Suprapubic skin (tissue), 3 donors: ENCODE measurements around the gene LTA.

Experiments used
- CTCF ChIP-seq, 2 donors: fragments of 200-600 bp in 1 of 2; fragments of 450-650 bp in 1 of 2; sonication (generic) in 1 of 2; IDR thresholded peaks; one replicate each; pipeline ENCODE4 v1.5.1; 2016 to 2019; ENCODE audit warnings: antibody characterized with exemption in 2 of 2, mild to moderate bottlenecking in 1 of 2, moderate library complexity in 1 of 2
- EP300 ChIP-seq: sonication (generic); formaldehyde crosslinking; IDR thresholded peaks from one replicate; pipeline ENCODE4 v1.6.1; 2017; ENCODE audit warnings: antibody characterized with exemption

- TF ChIP-seq CTCF (IDR thresholded peaks at IDR 0.05), result no peak
- TF ChIP-seq EP300, result no peak
Measured at GRCh38 chr6:31585491-31585890, 13.4 kb downstream of the LTA start.
